GM12872 (cell line): ENCODE measurements around the gene SYT7.

Source experiments
- CTCF ChIP-seq: IDR thresholded peaks from 3 replicates; pipeline ENCODE4 v1.5.1; 2011; ENCODE audit warnings: low read depth, mild to moderate bottlenecking, low read length, moderate library complexity; ENCODE audit not compliant: insufficient read depth

The SYT7 gene

DNA sequence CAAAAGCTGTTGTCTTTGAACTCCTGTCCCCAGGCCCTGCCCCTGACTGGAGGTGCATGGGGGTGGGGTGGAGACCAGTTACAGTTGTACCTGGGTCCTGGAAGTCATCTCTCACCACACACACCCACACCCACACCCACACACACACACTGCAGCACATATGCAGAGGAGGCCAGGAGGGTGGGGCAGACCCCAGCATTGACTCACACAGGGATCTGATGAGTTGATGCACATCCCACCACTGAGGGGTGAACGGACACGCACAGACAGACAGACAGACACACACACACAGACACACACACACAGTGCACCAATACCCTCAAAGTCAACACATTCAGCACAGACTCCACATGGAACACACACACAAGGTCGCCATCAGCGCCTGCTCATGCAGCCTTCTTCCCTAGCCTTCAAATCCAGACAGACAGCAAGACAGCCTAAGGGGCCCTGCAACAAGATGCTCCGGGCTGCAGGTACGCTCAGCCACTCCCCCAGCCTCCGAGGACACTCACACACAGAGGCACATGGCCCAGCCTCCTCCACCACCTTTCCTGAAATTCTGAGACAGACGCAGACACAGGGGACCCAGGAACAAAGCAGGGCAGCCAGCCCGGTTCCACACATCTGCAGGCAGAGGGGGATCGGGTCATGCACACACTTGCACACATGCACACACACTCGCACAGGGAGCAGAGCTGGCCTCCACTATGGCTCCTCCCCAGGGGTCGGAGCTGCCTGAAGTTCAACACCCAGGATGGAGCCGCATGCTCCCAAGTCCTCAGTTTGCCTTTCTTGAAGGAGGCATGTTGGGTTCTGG is 26.5 kb downstream of the SYT7 start:
- no peak for TF ChIP-seq CTCF

DNA sequence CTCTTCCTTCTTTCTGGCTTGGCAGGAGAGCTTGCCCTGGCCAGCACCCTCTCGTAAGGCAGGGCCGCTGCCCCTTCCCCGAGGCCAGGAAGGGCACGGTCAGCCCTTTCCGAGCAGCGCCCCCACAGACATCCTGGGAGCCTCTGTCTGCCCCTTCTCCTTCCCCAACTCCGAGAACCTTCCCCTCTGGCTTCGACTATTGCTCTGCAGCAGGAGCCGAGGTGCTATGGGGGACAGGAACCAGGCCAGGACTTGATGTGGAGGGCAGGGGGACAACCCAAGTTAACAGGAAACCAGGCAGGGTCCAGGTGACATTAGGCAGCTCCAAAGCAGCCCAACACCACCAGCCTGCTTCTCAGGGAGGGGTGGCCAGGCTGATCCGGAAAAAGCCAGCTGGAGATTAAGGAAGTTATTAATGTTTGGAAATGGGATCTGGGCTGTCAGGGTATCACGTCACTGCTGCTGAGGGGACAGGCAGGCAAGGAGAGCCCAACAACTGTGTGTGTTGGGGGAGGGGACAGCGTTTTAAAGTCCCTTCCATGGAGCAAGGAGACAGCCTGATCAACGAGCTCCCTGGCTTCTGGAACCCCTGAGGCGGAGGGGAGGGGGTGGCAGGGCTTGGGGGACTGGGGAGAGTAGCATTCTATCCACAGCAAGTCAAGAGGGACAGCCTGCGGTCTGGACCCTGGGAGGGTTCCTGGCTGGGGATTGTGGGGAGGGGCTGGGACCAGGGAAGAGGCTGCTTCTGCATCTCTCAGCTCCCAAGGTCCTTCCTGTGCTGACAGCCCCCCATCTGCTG is 27.3 kb downstream of the SYT7 start:
- TF ChIP-seq CTCF, result no peak

DNA sequence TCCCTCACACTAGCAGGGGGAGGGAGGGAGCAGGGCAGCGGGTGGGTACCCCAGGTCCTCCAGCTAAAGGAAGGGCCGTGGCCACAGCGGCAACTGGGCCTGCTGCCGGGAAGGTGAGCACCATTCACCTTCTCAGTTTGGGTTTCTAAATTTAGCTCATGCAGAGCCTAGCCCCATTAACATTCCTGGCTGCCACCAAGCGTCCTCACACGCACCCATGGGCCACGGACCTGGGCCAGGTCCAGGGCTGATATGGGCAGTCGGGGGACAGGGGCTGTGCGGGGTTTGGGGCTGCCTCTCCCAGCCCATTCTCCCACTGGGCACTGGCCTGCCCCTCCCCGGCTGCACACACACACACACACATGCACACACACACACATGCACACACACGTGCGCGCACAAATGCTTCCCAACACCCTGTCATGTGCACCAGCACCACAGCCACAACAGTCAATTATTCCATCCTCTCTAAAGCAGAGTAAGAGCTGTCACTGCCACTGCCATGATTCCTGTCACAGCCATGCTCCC is 28.7 kb downstream of the SYT7 start:
- no peak for TF ChIP-seq CTCF

DNA sequence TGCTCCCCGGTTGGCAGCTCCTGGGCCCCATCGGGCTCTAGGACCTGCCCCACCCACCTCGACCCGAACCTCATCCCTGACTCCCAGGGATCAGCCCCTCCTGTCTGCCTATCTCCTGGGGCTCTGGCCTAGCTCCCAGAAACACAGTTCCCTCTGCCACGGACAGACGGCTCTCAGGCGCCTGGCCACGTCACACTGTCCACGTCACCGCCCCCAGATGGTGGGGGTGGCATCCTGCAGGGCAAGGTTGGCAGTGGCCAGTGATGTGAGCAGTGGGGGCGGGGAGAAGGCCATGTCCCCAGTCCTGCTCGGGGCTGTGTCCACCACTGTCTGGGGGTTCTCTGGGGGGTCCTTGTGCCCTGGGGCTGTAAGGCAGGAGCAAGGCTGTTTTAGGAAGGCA is 29.2 kb downstream of the SYT7 start:
- no peak for TF ChIP-seq CTCF

- TF ChIP-seq CTCF, result no peak
Observed at GRCh38 chr11:61550665-61551227, 30.1 kb downstream of the SYT7 start.

DNA sequence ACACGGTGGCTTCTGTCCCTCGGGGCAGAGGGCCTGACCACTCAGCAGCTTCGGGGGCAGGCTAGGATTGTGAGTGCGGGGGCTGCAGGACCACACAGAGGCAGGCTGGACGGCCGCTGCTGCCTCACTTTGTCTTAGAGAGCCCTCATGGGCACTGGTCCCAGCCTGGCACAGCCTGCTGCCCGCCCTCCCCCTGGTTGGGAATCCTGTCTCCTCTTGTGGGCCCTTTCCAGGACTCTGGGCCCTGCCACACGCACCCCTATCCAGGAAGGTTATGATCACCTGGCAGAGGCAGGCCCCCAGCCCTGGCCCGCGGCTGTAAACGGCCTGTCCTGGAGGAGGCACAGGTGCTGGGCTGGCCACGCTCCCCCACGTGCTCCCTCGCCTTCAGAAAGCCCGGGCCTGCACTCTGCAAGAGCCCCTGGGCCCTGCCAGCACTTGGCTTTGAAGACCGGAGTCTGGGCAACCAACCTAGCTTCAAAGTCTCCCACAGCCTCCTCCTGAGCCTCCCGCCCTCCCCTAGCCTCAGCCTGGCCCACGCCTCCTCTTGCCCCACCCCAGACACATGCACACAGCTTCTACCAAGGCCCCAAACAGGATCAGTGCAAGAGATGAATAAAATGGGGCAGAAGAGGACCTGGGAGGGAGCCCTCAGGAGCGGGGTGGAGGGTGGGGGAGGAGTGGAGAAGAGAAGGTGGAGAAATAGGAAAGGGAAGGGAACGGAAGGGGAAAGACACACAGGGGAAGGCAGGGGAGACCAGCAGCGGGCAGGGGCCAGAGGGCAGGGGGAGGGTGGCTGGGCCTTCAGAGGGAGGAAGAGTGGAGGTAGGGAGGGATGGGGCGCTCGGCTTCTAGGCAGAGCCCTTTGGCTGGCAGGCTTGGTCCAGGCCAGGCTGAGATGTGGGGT is 31.0 kb downstream of the SYT7 start:
- no peak for TF ChIP-seq CTCF

DNA sequence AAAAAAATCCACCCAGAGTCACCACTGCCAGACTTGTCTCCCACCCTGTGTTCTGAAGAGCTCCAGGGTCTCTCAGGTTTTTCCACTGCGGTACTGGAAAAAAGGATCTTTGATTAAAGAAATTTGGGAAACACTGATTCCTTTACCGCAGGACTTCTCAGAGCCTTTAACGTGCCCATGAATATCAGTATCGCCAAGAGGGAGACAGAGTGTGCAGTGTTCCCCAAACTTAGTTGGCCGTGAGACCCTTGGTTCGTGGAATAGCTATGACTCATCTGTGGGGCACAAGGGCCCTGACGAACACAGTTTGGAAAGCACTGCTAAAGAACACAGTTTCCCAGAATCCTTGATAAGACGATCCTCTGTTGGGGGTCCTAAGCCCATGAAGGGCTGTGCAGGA is 31.7 kb downstream of the SYT7 start:
- no peak for TF ChIP-seq CTCF
